Activated CD4-positive, alpha-beta T cell treated with anti-CD3 and anti-CD28 coated beads, Interleukin-2, amount 50 U/mL, for 24 hours (primary cell): ENCODE data around the gene C3orf18.

Experiments
- DNase-seq, 2 donors: peaks; one replicate each; pipeline ENCODE4 v3.0.0-alpha.2; 2020; ENCODE audit warnings: low read depth in 1 of 2, low spot score in 1 of 2

C3orf18 gene

DNA sequence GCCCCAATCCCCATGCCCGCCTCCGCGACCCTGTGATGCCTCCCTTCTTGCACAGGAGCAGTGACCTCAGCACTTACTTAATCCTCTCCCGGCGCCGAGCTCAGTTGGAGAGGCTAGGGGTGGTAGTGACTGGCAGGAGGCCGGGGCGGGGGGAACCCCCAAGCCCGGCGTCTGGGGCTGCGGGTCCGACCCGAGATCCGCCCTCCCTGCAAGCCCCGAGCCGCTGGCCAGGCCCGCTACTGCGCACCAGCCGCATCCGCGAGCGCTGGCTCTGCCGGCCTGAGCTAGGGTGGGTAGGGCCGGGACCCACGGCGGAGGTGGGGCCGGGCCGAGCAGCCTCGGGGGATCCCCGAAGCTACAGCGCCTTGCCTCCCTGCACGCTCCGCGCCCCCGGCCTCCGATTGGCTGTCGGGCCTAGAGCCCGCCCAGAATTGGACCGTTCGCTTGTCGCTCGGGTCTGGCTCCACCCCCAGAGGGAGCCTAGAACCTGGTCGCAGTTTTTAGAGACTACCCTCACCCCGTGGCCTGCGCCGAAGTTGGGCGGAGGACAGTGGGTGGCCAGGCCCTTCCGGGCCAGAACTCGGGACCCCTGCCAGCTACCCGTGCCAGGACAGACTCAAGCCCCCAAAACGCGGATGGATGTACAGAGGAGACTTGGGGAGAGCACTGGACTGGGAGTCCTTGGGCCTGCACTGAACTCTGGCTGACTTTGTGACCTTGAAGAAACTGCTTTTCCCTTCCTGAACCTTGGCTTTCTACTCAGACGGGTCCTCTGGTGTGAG, at the start of gene C3orf18:
C3orf18 (minus strand) TSS at position 362 of the 782 bp plus-strand sequence. CDS start 2,048 bp downstream, outside the sequence.
- DNase-seq = peak; percentile 83 to 92

DNA sequence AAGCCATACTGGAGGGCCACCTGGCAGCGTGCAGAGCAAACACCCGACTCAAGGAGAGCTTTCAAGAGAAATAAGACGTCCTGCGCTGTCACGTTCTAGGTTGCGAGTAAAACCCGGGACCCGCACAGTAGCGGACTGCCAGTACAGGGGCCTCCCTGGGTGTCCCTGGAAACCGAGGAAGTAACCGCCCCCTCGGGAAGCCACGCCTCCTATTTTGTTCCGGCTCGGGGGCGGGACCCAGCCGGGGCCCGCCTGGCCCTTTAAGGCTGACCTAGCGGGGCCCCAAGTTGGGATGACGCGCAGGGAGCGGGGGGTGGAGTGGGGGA, 49.2 kb upstream of the C3orf18 start:
- peak; percentile 93 to 94 for DNase-seq

DNA sequence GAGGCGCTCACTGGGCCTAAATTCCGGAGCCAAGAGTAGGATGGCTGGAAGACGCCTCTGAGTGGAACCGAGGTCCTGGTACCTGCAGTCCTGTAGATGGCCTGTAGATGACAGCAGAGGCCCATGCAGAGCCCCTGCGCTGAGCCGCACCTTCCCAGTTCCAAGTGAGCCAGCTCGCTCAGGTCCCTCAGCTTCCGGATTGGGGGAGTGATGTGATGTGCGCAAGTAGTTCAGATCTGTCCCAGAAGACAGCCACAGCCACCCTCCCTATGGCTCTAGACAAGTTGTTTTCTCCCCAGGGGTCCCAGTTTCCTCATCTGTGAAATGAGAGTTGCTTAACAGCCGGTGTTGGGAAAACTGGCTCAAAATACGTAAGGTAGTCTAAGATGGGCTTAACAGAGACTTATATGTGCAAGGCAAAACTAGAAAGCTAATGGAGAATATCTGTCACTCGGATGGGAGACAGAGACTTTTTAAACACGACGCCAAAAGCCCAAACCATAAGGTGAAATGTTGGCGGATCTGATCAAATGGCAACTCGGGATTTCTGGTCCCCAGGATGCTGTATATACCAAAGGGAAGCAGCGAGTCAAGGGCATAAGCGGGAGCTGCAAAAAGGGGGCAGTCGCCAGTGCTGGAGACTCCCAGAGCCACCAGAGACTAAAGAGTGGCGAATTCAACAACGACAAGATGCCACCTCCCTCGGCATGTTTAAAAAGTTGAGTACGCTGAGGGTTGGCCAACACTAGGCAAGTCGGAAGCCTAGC, 48.6 kb upstream of the C3orf18 start:
- DNase-seq = peak; percentile 65 to 83

DNA sequence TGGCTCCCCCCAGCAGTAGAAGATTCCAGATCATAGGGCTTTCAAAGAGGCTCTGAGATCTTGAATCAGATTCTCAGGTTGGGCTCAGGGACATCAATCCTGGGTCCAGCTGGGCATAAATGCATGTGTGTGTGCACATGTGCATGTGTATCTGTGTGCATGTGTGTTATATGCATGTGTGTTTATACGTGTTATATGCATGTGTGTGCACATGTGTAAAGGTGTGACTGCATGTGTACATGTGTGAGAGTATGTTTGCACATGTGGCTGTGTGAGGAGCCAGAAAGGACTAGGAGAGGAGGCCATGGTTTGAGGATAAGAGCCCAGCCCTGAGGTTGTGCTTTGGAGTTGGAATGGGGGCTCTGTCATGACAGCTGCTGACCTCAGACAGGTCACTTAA, 47.6 kb upstream of the C3orf18 start:
- DNase-seq = no peak

DNA sequence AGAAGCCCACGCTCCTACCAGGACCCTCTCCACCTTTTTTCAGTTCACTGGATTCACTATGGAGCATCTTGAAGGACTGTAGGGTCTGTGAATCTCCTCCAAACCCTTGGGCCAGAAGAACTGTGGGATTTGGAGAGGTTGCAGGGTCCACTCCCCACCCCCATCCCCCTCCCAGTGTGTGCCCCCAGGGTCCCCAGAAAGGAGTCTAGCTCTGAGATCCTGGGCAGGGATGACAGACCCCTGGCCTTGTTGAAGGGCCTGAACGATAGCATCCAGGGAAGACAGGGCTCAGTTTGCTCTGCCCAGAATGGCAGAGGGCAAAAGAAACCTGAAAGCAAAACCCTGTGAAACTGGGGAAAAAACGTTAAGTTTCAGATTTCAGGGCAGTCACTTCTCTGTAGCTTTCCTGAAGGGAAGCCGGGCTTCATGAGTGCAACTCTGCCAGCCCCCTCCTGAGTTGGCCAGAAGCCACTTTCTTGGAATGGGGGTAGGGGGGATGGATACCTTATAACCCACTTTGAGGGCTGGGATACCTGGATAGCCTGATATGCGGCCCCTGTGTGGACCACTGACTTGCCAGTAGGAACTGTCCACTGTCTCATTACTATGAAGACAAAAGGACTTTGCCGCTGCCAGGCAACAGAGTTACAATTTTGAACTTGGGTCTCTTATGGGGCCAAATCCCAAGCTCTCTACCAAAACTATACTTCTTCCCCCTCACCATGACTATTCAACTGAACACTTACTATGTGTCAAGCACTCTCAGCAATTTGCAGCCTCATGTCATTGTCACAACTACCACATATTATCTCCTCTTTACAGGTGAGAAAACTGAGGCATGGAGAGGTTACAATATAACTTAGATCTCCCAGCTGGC, 45.7 kb upstream of the C3orf18 start:
- DNase-seq = no peak

DNA sequence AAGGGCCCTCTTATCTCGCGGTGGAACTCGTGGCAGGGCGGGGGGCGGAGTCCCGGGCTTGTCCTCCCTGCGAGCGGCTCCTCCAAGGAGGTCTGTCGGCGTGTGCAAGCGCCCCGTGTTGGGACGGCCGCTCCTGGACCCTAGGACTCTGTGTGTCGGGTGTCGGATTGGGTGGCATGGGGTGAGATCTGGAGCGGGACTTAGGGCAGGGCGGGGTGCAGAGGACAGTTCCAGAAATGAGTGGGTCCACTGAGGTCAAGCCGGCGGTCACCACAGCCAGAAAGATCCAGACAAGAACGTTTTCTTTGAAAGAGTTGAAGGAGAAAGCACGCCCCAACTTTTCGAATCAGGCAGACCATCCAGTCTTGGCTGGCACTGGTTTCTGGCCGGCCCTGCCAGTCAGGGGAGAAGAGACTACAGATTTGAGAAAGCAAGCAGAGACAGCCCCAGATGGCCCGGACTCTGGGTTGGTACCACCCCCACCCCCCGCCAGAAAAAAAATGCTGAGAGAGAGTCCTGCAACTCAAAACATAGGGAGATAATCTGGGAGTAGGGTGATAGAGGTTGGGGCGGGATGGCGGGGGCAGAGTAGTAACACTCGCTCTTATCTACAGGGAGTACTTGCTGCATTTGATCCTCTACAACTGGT, 44.8 kb upstream of the C3orf18 start:
- DNase-seq = peak in 1 of 2 donors; percentile 27

DNA sequence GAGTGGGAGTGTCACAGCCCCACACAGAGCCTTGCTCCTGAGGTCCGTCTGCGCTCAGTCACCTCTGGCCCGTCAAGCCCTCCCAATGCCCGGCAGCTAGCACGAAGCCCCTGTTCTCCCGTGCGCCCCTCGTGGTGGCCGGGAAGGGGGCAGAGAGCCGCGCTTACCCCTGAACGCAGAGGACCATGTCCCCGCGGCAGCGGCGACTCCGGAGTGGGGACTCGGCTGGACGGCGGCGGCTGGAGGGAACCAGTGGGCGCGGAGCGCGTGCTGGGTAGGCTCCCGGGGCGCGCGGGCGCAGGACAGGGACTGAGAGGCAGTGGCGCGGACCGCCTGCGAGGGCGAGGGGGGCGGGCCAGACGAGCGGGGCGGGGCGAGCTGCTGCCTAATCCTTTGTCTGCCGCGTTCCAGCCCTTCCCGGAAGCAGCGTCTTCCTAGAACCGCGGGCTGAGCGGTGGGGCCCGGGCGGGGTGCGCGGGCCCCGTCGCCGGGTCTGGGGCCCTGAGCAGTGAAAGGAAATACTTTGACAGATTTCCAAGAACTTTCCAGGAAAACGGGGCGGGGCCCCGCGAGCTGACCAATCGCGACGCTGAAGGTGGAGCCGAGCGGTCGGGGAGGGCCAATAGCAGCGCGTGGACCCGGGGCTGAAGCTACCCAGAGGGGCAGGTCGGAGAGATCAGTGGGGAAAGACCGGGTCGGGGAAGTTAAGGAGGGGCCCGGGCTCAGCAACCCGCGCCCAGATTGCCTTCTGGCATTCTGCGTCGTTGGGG, 44.1 kb upstream of the C3orf18 start, which contains the start of gene CISH:
CISH (minus strand) TSS at position 311 of the 770 bp plus-strand sequence; CDS start at position 187, 124 bp downstream.
- DNase-seq = peak; percentile 95 to 98

DNA sequence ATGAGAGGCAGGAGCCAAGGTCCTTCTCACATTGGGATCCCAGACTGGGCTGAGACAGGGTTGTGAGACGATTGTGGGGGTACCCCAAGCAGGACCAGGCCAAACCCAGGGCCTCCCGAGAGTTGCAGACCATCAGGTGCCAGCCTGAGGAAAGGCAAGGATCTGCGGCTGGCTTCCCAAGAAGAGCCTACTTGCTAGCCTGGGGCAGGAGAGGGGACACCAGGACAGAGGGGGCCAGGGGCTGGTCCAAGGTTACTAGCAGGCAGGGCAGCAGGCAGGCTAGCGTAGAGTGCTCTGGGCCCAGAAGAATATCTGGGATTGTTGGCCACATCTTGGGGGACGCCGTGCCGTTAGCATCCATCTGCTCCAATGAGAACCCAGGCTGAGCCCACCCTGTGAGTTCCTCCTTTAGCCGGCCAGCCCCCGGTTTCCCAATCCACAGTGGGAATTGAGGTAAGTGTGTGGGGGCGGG, 43.5 kb upstream of the C3orf18 start:
- no peak for DNase-seq

DNA sequence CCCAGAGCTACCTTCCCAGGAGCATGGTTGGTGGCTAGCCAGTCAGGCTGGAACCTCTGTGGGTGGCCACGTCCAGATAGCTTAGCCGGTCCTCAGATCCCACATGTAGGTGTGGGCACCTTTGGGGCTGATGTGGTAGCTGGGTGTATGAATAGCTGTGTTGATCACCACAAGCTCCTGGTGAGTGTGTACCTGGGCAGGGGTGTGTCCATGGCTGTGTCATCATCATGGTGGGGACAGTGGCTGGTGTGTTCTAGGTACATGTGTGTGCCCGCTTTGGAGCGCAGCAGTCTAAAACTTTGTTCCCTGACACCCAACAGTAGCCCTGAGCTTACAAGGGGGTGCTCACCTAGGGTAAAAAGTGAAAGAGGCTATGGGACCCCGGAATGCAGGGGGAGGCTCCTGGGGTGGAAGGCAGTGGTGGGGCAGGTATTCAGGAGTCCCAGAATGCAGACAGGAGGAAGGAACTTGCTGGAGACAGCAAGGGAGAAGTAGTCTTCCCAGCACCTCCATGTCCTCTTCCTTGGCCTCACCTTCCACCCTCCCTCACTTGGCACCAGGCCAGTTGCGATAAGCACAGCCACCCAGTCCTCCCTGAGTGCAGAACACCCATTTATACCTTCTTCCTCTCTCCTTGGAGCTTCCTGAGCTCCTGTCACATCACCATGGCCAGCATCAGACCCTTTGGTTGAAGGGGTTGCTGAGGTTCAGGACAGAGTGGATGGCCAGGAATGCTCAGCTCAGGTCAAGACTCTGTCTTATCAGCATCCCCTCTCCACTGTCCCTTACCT, 42.8 kb upstream of the C3orf18 start:
- DNase-seq = no peak

DNA sequence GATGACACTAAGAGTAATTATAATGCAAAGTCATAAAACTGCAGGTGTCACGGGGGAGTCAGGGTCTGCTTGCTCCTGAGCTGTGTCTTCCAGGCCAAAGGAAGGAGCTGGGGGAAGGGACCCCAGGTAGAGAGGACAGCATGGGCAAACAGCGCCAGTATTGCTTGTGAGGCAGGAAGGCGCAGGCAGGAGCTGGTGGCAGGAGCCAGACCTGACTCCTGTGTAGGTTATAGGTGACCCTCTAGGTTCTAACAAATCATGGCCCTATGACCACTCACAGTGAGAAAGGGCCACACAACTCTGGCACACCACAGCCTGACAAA, 42.2 kb upstream of the C3orf18 start:
- DNase-seq = no peak

DNA sequence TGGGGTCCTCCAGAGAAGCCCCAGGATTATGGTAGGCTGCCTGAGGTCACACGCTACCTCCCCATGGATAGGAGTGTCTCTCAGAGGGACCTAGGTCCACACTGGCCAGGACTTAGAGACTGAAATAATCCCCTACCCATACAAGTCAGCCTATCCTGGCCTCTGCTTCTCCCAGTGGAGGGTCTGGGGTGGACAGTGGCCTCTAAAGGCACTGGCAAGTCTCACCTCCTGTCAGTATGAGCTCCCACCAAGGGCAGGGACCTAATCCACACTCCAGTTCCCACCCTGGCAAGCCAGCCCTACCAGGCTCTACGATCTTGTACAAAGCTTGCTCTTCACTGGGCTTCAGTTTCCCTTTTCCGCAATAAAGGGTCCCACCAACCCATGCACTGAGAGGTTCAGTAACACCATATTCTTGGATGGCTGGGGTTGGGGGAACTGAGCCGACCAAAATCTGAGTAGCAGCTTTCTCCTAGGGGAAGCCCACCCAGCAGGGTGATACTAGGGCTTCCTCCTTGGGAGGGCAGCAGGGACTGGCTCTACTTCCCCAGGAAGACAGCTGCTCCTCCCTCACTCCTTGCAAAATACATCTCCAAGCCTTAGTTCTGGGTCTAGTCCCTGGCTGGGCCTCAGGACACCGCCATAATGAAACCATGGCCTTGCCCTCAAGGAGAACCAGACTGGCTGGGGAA, 41.7 kb upstream of the C3orf18 start:
- no peak for DNase-seq

DNA sequence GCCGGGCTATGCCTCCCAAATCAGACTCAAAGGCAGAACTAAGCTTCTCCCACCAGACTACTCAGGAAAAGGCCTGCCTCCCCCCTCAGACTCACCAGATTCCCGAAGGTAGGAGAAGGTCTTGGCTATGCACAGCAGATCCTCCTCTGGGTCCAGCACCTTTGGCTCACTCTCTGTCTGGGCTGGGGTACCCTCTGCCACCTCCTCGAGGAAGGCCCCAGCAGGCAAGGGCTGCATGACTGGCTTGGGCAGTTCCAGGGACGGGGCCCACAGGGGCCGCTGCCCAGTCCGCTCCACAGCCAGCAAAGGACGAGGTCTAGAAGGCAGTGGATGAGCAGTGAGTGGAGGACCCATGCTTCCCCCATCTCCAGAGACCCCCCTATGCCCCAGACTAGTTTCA, 40.7 kb upstream of the C3orf18 start:
- no peak for DNase-seq

DNA sequence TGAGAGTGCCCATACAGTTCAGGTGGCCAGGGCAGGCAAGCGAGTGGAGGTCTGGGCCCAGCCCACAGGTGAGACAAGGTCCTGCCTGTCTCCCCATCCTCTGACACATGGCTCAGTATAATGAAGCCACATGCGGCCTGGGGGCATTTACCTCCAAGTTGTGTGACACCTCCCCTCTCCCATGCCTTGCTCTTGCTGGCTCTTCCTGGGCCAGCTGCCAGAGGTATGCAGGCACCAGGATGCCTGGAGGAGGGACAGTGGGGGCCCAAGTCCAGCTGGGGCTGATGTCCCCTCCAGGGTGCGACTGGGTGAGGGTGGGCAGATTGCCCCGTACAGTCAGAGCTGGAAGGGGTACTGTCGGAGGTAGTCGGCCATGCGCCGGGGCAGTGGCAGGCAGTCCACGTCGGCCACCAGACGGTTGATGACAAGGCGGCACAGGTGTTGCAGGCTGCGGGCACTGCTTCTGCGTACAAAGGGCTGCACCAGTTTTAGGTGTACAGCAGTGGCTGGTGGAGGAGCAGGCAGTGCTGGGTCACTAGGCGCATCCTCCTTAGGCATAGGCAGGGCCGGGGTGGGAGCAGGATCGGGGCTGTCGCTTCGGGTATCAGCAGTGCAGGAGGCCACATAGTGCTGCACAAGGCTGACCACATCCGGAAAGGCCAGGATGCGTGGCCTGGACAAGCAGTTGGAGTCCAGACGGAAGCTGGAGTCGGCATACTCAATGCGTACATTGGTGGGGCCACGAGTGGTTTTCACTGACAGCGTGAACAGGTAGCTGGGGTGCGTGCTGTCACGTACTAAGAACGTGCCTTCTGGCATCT, 39.9 kb upstream of the C3orf18 start:
- no peak for DNase-seq

DNA sequence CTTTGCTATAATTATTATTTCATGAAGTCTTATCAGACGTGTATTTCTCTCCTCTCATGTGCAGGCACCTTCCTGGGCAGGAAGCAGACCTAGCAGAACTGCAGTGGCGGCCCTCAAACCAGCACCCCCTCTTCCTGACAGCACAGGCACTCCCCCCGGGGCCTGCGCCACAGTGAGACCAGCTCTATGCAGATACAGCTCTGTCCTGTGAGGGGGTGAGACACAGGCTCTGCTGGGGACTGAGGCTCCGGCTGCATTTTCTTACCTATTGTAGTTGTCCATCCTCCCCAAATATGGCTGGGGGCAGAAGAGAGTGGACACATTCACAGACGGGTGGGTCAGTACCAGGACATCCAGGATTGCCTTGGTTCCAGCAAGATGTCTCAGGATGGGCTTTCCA, 39.0 kb upstream of the C3orf18 start:
- no peak for DNase-seq

DNA sequence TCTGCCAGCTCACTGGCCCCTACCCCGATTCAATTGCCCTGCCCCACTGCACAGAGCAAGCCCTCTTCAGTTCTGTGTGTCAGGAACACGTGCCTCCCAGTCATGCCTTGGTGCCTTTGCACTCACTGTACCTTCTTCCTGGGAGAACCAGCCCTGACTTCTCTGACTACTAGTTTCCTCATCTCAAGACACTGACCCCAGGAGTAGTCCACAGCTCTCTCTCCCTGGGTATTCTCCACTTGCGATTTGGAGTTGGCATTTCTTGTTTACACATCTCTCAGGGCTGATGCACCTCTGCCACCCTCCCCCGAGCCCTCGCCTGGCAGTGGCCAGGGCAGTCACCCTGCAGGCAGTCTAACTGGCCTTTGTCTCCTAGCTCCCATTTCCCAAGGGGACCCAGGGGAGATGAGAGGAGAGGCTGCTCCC, 38.4 kb upstream of the C3orf18 start:
- DNase-seq = no peak

DNA sequence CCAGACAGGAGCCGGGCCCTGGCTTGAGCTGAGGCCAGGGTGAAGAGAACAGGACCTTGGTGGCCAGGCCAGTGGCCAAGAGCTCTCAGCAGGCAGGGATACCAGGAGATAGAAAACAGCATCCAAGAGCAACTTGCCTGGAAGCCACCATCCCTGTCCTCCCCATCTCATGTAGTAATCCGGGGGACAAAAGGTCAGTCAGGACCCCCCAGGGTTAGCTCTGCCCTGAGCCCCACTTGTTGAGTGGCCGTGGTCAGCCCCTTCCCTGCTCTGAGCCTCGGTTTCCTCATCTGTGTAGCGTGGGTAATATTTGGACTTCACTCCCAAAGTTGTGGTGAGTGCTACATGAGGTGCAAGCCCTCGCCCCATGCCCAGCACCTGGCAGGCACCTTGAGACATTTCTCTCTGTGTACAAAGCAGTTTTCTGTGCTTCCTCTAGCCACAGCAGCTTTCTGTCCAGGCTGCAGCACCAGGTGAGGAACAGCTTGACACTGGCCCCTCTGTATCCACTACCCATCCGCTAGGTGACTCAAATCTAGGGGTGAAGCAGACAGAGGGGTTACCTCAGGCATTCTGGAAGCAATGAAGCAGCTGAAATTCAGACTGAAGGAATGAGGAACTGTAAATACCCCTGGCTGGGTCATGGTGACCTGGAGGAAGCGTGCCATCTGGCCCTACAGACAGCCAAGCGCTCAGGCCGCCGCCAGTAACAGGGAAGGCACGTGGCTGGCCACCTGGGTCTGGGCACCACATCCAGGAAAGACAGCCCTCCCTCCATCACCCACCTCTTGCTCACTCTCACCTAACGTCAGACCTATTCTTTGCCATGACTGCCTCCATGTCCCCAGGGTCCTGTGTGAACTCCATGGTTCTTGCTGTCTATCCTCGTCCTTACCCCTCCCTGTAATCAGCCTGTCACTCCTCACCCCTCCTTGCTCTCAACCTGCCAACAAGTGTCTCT, 37.4 kb upstream of the C3orf18 start:
- DNase-seq = no peak

DNA sequence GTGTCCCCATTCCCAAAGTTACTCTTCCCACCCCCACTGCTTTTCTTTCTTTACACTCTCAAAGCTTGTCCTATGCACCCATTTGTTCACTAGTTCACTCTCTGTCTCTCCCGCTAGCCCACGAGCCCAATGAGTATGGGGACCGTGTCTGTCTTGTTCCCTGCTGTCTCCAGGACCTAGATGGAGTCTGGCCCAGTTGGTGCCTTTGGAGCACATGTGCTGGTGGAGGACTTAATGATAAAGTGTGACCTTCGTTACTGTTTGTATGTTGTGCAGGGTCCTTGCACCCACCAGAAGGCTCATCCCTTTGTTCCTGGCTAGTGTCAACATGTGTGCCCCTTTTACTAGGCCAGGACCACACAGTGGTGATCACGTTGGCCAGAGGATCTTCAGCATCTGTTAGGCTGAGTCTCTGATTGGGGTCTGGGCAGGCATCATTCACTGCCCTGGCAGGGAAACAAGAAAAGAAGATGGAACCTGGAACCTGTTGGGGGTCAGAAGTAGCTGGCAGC, 36.6 kb upstream of the C3orf18 start:
- no peak for DNase-seq
